Ascending aorta (tissue), 2 donors: Measurements from ENCODE around the gene VENTX. TPM values are rescaled to one million over a fixed set of nuclear protein-coding genes. Genes with fewer than 3 reads are reported as not detected.

Experiments used
- DNase-seq, 2 donors: peaks; one replicate each; pipeline ENCODE4 v3.0.0-alpha.2; 2019; ENCODE audit warnings: low spot score in 2 of 2
- H3K27ac ChIP-seq, 2 donors: fragments of 200-600 bp; sonication (generic); one replicate each; pipeline ENCODE4 v1.5.1; 2016 to 2017; ENCODE audit warnings: mild to moderate bottlenecking in 1 of 2
- H3K27me3 ChIP-seq: fragments of 200-600 bp; sonication (generic); one replicate; pipeline ENCODE4 v1.5.1; 2017
- H3K36me3 ChIP-seq, 2 donors: fragments of 200-600 bp; sonication (generic); one replicate each; pipeline ENCODE4 v1.5.1; 2016
- H3K4me1 ChIP-seq, 2 donors: fragments of 200-600 bp; sonication (generic); one replicate each; pipeline ENCODE4 v1.5.1; 2016 to 2017; ENCODE audit warnings: mild to moderate bottlenecking in 1 of 2
- H3K4me3 ChIP-seq, 2 donors: fragments of 200-600 bp; sonication (generic); one replicate each; pipeline ENCODE4 v1.5.1; 2016 to 2017; ENCODE audit warnings: mild to moderate bottlenecking in 1 of 2
- H3K9me3 ChIP-seq, 2 donors: fragments of 200-600 bp; sonication (generic); one replicate each; pipeline ENCODE4 v1.5.1; 2016
- intact Hi-C: fragments of 100-400 bp; cut with DNase I; formaldehyde crosslinking; loops from one replicate; pipeline ENCODE4 v1.15.1; 2023
- total RNA-seq: library from RNA; depleted of rRNA; stranded (reverse); fragments of >200 nt; gene quantifications from one replicate; pipeline ENCODE4 v1.1.0, GENCODE V29; 2016
- TF ChIP-seq, protein P1 (sequence below), 3 experiments: fragments of 200-600 bp in 2 of 3; fragments of 450-650 bp in 1 of 3; sonication (generic) in 2 of 3; IDR thresholded peaks; one replicate each; pipeline ENCODE4 v1.5.1; 2016 to 2019; ENCODE audit warnings: antibody characterized with exemption in 3 of 3, mild to moderate bottlenecking in 1 of 3, moderate library complexity in 1 of 3

VENTX gene
- total RNA-seq, 1 donor from 2014 or later, result 1.5 TPM

DNA sequence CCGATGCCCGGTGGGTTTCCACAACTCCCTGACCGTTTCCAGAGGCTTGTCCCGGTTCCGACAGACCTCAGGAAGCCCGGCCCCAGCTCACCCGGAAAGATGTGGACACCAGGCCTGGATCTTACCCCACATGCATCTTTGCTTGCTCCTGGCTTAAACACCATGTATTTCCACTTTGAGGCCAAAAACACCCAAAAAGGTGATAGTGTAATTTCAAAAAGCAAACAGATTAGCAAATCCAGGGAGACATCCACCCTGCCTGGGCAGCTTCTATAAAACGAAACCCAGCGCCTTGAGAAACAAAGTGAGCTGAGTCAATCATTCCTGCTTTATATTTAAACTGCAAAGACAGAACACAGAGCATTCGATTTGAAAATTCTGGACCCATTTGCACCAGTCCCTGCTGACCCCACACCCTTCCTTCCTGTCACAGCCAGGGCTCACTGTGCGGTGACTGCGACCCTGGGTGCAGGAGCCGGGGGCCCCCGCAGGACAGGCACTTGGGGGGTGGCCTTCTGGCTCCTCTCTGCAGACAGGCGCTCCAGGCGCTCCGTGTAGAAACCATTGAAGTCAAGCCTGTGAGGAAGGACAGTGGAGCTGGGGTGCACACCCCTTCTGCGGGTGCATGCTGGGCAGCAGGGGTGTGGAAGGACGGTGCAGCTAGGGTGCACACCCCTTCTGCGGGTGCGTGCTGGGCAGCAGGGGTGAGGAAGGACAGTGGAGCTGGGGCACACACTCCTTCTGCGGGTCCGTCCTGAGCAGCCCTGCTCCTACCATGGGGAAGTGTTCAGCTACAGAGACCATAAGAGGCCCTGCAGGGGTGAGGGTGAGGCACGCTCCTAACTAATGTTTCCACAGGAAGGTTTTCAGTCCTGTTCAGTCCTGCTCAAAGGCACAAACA lies 41.9 kb downstream of the VENTX start:
- Histone ChIP-seq H3K36me3 (peaks cover 48 to 60% of the 10 kb centered on the region in 2 donors), H3K4me1 (peaks cover 0 to 3% of the 10 kb centered on the region in 2 donors), H3K9me3 (no peaks in the 10 kb centered on the region), H3K27me3 (no peaks in the 10 kb centered on the region), H3K27ac (no peak overlapping the region), H3K4me3 (no peak overlapping the region)
- TF ChIP-seq, protein P1, sequence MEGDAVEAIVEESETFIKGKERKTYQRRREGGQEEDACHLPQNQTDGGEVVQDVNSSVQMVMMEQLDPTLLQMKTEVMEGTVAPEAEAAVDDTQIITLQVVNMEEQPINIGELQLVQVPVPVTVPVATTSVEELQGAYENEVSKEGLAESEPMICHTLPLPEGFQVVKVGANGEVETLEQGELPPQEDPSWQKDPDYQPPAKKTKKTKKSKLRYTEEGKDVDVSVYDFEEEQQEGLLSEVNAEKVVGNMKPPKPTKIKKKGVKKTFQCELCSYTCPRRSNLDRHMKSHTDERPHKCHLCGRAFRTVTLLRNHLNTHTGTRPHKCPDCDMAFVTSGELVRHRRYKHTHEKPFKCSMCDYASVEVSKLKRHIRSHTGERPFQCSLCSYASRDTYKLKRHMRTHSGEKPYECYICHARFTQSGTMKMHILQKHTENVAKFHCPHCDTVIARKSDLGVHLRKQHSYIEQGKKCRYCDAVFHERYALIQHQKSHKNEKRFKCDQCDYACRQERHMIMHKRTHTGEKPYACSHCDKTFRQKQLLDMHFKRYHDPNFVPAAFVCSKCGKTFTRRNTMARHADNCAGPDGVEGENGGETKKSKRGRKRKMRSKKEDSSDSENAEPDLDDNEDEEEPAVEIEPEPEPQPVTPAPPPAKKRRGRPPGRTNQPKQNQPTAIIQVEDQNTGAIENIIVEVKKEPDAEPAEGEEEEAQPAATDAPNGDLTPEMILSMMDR (IDR thresholded peaks at IDR 0.05), result no peak
- DNase-seq, result no peak
- intact Hi-C loops, result no loop called here

DNA sequence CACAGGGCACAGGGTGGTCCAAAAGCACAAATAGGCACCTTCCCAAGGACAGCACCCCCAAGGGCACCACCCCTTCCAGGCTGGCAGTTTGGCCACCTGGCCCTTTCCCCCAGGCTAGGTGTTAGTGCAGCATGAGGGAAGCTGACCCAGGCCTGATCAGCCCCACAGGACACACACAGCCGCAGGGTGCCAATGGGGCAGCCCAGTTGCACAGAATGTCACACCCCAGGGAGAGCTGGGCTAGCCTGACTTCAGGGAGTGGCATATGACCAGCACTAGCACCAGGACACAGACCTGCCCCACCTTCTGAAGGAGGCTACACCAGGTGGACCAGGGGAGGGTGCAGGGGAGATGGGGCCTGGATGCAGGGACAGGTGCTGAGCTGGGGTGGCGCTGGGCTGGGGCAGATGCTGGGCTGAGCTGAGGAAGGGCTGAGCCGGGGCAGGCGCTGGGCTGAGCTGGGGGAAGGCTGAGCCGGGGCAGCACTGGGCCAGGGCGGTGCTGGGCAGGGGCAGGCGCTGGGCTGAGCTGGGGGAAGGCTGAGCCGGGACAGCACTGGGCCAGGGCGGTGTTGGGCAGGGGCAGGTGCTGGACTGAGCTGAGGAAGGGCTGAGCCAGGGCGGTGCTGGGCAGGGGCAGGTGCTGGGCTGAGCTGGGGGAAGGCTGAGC lies 42.9 kb downstream of the VENTX start:
- H3K4me1 ChIP-seq, result peaks cover 0 to 3% of the 10 kb centered on the region in 2 donors
- peaks cover 57 to 70% of the 10 kb centered on the region in 2 donors for H3K36me3 ChIP-seq
- TF ChIP-seq, protein P1 (IDR thresholded peaks at IDR 0.05), result no peak
- no peak overlapping the region for H3K4me3 ChIP-seq
- no peaks in the 10 kb centered on the region for H3K27me3 ChIP-seq
- no peak overlapping the region for H3K27ac ChIP-seq
- H3K9me3 ChIP-seq, result no peaks in the 10 kb centered on the region
- intact Hi-C loops, result no loop called here
- DNase-seq, result no peak

DNA sequence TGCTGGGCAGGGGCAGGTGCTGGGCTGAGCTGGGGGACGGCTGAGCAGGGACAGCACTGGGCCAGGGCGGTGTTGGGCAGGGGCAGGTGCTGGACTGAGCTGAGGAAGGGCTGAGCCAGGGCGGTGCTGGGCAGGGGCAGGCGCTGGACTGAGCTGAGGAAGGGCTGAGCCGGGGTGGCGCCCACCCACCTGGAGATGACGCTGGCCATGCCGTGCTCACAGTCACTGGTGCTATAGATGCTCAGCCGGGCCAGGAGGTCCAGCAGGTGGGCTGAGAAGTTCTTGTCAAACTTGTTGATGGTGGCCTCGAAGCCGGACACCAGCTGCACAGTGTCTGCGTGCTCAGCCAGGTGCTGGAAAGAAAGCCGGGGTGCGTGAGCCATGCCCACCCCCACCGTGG lies 43.4 kb downstream of the VENTX start:
- Histone ChIP-seq H3K4me1 (peaks cover 0 to 3% of the 10 kb centered on the region in 2 donors), H3K4me3 (no peak overlapping the region), H3K36me3 (peaks cover 58 to 75% of the 10 kb centered on the region in 2 donors), H3K9me3 (no peaks in the 10 kb centered on the region), H3K27ac (no peak overlapping the region), H3K27me3 (no peaks in the 10 kb centered on the region)
- TF ChIP-seq, protein P1 (IDR thresholded peaks at IDR 0.05), result no peak
- intact Hi-C loops, result no loop called here
- DNase-seq, result no peak

DNA sequence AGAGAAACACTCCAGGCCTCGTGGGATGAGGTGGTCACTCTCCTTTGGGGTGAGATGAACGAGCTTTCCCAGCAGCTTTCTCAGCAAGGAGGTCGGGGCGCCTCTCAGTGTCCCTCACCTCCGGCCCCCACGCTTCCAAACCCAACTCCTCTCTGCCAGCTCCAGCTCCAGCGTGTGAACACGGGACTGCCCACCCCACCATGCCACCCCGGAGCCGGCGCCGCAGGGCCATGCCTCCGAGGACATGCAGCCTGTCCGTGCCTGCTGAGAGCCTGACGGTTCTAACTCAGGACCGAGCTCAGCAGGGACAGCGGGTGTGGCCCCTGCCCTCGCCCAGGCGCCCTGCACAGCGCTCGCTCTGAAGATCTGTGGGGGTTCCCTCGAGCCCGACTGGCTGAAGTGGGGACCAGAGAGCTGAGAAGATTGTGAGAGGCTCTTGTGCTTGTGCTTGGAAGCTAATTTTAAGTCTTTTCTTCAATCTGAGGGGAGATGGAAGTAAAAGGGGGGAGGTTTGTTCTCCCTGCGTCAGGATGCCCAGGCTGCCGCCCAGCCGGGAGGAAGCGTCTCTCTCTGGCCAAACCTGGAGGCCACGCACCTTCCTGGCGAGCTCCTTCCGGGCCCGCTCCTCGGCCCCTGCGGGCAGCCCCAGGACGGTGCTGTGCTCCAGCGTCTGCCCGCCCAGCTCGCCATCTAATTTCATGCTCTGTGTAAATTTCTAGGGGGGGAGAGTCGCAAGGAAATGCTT lies 44.1 kb downstream of the VENTX start:
- Histone ChIP-seq H3K4me3 (no peak overlapping the region), H3K36me3 (peaks cover 63 to 82% of the 10 kb centered on the region in 2 donors), H3K27ac (no peak overlapping the region), H3K9me3 (no peaks in the 10 kb centered on the region), H3K4me1 (no peaks in the 10 kb centered on the region), H3K27me3 (no peaks in the 10 kb centered on the region)
- TF ChIP-seq, protein P1 (IDR thresholded peaks at IDR 0.05), result no peak
- DNase-seq, result no peak
- intact Hi-C loops, result no loop called here

DNA sequence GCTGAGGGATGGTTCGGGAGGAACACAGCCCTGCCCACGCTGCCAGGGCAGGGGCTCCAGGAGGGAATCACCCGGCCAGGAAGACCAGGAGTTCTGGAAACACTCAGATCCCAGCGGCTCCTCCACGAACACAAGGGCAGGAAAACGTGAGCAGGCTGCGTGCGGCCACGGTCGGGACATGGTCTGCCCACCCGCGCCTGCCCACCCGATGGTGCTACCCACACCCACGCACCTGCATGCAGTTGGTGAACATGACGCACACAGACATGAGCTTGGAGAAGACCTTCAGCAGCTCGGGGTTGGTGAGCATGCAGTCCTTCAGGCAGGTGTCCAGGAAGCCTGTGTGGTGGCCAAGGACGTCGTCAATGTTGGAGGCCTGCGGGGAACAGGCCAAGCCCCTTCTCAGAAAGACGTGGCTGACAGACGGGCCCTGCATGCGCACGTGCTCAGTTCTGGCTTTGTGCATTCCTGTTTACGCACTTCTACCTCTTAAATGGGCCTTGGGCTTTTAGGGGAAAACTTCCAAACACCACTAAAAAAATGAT lies 45.3 kb downstream of the VENTX start:
- TF ChIP-seq, protein P1 (IDR thresholded peaks at IDR 0.05), result no peak
- intact Hi-C loops, result no loop called here
- peaks cover 73 to 91% of the 10 kb centered on the region in 2 donors for H3K36me3 ChIP-seq
- no peaks in the 10 kb centered on the region for H3K27me3 ChIP-seq
- no peaks in the 10 kb centered on the region for H3K4me1 ChIP-seq
- H3K4me3 ChIP-seq, result no peak overlapping the region
- DNase-seq, result no peak
- H3K9me3 ChIP-seq, result no peaks in the 10 kb centered on the region
- no peak overlapping the region for H3K27ac ChIP-seq
